A549 (cell line): Measurements from ENCODE around the gene DACH1.

Source experiments
- ESRRA ChIP-seq: fragments of 150-350 bp; IDR thresholded peaks from 2 replicates; pipeline ENCODE4 v1.6.1; 2014; ENCODE audit warnings: mild to moderate bottlenecking, low read length, borderline replicate concordance
- POLR2A ChIP-seq: IDR thresholded peaks from 2 replicates; pipeline ENCODE4 v1.6.1; 2012; ENCODE audit warnings: mild to moderate bottlenecking, low read length
- RFX5 ChIP-seq: fragments of 450-650 bp; IDR thresholded peaks from 2 replicates; pipeline ENCODE4 v1.7.1; 2014; ENCODE audit warnings: antibody characterized with exemption, mild to moderate bottlenecking, moderate library complexity
- TF ChIP-seq, protein P1 (sequence below): fragments of >200 bp; sonication (Bioruptor Twin); formaldehyde crosslinking; IDR thresholded peaks from 3 replicates; pipeline ENCODE4 v1.6.1; 2016
- TF ChIP-seq, protein P2 (sequence below): IDR thresholded peaks from 2 replicates; pipeline ENCODE4 v1.6.1; 2012
- TF ChIP-seq, protein P3 (sequence below): fragments of >200 bp; sonication (Bioruptor Twin); formaldehyde crosslinking; IDR thresholded peaks from 3 replicates; pipeline ENCODE4 v1.5.1; 2016

DNA sequence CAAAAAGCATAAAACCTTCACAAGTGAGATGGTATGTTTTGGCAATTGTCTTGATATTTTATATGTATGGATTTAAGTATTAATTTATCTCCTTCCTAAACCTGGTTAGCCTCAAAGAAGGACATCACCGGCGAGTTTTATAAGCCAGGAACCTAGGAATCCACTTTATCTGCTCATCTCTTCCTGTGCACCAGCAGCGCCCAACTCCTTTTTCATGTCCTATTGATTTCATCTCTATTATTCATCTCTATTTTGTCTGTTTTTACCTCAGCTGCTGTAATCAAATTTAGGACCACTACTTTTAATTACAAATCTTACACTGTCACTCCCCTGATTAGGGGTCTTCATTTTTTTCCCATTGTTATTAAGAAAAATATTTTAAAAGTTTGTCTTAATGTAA is 286.4 kb downstream of the DACH1 start:
- TF ChIP-seq, protein P1, sequence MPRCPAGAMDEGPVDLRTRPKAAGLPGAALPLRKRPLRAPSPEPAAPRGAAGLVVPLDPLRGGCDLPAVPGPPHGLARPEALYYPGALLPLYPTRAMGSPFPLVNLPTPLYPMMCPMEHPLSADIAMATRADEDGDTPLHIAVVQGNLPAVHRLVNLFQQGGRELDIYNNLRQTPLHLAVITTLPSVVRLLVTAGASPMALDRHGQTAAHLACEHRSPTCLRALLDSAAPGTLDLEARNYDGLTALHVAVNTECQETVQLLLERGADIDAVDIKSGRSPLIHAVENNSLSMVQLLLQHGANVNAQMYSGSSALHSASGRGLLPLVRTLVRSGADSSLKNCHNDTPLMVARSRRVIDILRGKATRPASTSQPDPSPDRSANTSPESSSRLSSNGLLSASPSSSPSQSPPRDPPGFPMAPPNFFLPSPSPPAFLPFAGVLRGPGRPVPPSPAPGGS: no peak
- TF ChIP-seq ESRRA: no peak
- TF ChIP-seq, protein P2, sequence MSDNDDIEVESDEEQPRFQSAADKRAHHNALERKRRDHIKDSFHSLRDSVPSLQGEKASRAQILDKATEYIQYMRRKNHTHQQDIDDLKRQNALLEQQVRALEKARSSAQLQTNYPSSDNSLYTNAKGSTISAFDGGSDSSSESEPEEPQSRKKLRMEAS: no peak
- no peak for TF ChIP-seq RFX5
- TF ChIP-seq POLR2A: no peak
- TF ChIP-seq, protein P3, sequence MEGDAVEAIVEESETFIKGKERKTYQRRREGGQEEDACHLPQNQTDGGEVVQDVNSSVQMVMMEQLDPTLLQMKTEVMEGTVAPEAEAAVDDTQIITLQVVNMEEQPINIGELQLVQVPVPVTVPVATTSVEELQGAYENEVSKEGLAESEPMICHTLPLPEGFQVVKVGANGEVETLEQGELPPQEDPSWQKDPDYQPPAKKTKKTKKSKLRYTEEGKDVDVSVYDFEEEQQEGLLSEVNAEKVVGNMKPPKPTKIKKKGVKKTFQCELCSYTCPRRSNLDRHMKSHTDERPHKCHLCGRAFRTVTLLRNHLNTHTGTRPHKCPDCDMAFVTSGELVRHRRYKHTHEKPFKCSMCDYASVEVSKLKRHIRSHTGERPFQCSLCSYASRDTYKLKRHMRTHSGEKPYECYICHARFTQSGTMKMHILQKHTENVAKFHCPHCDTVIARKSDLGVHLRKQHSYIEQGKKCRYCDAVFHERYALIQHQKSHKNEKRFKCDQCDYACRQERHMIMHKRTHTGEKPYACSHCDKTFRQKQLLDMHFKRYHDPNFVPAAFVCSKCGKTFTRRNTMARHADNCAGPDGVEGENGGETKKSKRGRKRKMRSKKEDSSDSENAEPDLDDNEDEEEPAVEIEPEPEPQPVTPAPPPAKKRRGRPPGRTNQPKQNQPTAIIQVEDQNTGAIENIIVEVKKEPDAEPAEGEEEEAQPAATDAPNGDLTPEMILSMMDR: no peak
